ENCODE results near the gene TOR3A.

DNA sequence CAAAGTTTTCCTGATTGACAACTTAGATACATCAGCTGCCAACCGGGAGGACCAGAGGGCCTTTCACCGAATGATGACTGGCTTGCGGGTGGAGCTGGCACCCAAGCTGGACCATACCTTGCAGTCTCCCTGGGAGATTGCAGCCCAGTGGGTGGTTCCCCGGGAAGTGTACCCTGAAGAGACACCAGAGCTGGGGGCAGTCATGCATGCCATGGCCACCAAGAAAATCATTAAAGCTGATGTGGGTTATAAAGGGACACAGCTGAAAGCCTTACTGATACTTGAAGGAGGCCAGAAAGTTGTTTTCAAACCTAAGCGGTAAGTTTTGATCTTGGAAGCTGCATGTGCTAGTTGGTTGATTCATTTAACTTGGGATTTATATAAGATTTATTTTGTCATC lies 38.0 kb upstream of the TOR3A start:
- TF ChIP-seq, protein P1, sequence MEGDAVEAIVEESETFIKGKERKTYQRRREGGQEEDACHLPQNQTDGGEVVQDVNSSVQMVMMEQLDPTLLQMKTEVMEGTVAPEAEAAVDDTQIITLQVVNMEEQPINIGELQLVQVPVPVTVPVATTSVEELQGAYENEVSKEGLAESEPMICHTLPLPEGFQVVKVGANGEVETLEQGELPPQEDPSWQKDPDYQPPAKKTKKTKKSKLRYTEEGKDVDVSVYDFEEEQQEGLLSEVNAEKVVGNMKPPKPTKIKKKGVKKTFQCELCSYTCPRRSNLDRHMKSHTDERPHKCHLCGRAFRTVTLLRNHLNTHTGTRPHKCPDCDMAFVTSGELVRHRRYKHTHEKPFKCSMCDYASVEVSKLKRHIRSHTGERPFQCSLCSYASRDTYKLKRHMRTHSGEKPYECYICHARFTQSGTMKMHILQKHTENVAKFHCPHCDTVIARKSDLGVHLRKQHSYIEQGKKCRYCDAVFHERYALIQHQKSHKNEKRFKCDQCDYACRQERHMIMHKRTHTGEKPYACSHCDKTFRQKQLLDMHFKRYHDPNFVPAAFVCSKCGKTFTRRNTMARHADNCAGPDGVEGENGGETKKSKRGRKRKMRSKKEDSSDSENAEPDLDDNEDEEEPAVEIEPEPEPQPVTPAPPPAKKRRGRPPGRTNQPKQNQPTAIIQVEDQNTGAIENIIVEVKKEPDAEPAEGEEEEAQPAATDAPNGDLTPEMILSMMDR (IDR thresholded peaks at IDR 0.05) = no peak
- no peak for TF ChIP-seq POLR2A (IDR thresholded peaks at IDR 0.05)
